AG04449 (cell line): ENCODE results near the gene SF3B5.
"Not testable (repeated sequence)": the region's sequence is repeated elsewhere in the genome, so short reads cannot be mapped to it uniquely, and the experiment has no call there.

ENCODE experiments used
- CTCF ChIA-PET: fragments of 350-600 bp; formaldehyde crosslinking; extraction: SDS; loops from one replicate; lab custom pipeline; 2021; ENCODE audit warnings: antibody characterized with exemption; lab: Yijun Ruan, JAX
- POLR2A ChIA-PET: fragments of 400-600, 350-600 bp; formaldehyde crosslinking; extraction: SDS; loops from one replicate; lab custom pipeline; 2020; ENCODE audit warnings: antibody characterized with exemption, inconsistent platforms; lab: Yijun Ruan, JAX
- DNase-seq: peaks from one replicate; pipeline ENCODE4 v3.0.0-alpha.2; 2010; ENCODE audit warnings: low read depth, low spot score
- H3K4me3 ChIP-seq: 2 replicates; pipeline ENCODE4 v1.5.1; 2011; ENCODE audit warnings: low read depth, mild to moderate bottlenecking, control low read depth, low read length
- TF ChIP-seq, protein P1 (sequence below): IDR thresholded peaks from one replicate; pipeline ENCODE4 v1.5.1; 2011; ENCODE audit warnings: mild to moderate bottlenecking, moderate library complexity, low read length, control low read depth, inconsistent platforms; ENCODE audit not compliant: insufficient read depth; ENCODE audit errors: missing control alignments

SF3B5 gene

DNA sequence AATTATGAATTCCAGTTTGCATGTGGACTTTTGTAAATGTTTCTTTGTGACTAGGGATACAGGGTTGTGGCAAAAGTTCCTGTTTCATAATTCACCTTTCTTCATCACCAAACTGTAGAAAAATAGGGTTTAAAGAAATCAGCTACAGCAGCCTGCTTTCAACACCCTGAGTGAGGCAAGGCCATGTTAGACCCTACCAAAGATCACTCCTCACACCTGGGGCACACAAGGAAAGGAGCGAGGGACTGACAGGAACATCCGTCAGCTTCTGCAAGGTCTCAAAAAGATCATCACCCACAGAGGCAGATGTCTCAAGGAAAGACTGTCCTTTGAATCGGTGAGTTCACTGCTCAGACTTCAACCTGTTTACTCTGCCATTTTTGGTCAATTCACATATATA, 44.4 kb upstream of the SF3B5 start:
- TF ChIP-seq, protein P1, sequence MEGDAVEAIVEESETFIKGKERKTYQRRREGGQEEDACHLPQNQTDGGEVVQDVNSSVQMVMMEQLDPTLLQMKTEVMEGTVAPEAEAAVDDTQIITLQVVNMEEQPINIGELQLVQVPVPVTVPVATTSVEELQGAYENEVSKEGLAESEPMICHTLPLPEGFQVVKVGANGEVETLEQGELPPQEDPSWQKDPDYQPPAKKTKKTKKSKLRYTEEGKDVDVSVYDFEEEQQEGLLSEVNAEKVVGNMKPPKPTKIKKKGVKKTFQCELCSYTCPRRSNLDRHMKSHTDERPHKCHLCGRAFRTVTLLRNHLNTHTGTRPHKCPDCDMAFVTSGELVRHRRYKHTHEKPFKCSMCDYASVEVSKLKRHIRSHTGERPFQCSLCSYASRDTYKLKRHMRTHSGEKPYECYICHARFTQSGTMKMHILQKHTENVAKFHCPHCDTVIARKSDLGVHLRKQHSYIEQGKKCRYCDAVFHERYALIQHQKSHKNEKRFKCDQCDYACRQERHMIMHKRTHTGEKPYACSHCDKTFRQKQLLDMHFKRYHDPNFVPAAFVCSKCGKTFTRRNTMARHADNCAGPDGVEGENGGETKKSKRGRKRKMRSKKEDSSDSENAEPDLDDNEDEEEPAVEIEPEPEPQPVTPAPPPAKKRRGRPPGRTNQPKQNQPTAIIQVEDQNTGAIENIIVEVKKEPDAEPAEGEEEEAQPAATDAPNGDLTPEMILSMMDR: no peak
- no peak overlapping the region for H3K4me3 ChIP-seq
- DNase-seq: no peak
- POLR2A ChIA-PET: no interaction called here
- CTCF ChIA-PET: no interaction called here

DNA sequence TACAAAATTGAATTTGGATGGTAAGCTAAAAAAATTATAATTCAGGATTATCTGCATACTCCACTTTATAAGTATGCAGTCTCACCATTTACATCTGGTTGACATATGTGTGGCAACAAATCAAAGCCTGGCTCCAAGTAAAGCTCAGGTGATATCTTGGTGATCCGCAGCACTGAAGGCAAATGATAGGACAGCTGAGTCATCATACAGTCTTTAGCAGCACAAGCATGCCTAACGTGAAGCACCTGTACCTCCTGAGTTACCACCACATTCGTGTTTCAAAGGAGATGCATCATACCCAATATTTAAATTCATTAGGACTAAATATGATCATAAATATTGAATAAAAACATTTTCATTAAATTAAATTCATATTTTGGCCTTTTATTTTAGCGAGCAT, 43.2 kb upstream of the SF3B5 start:
- no peak for DNase-seq
- POLR2A ChIA-PET: no interaction called here
- no peak overlapping the region for H3K4me3 ChIP-seq
- CTCF ChIA-PET: no interaction called here
- TF ChIP-seq, protein P1: no peak

DNA sequence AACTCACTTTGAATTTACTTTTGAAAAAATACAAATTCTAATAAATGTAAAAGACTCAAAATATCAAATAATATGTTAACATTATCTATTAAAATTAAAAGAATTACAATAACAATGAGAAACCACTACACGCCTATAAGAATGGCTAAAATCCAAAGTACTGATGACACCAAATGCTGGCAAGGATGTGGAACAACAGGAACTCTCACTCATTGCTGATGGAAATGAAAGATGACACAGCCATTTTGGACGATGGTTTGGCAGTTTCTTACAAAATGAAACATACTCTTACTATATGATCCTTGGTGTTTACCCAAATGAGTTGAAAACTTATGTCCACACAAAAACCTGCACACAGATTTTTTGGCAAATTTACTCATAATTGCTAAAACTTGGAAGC, 39.4 kb upstream of the SF3B5 start:
- H3K4me3 ChIP-seq: no peak overlapping the region
- ChIA-PET POLR2A (no interaction called here), CTCF (no interaction called here)
- TF ChIP-seq, protein P1: no peak
- DNase-seq: no peak

DNA sequence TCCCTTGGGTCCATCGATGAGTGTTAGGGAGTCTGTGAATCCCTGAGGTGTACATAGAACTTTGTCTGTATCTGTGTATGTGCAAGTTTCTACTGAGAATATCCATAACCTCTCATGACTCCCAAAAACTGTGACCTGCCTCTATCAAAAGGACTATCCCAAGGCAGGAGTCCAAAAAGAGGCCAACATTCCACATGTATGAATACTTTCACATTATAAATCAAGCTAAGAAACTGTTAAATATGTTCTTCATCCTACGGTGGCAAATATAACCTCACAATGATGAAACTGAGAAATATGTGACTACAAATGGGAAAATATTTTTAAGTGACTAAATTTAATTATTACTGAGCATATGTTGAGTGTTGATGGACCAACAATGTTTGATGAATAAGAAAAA, 38.8 kb upstream of the SF3B5 start:
- no peak for DNase-seq
- H3K4me3 ChIP-seq: no peak overlapping the region
- ChIA-PET CTCF (no interaction called here), POLR2A (no interaction called here)
- TF ChIP-seq, protein P1: no peak

DNA sequence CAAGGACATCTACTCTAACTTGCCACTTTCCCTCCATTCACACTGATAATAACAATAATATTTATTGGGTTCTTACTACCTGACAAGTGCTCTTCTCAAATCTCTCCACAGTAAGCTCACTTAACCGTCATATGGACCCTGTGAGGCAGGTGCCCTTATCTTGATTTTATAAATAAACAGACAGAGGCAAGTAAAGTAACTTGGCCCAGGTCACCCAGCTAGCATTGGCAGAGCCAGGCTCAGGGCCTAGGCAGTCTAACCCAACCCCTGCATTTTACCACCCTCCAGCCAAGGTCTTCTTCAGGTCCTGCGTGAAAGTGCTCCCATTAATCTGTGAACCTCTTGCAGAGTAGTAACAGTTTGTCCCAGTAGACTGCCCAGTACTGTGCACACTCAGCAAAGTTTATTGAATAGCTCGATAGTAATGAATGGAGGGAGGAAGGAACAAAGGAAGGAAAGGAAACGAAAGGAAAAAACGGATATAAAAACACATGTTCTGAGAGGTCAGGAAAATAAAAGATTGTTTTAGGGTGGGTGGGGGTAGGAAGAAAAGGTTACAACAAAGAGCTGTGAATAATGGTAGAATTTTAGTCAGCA, 38.0 kb upstream of the SF3B5 start:
- no peak overlapping the region for H3K4me3 ChIP-seq
- CTCF ChIA-PET: no interaction called here
- DNase-seq: no peak
- TF ChIP-seq, protein P1: no peak
- POLR2A ChIA-PET: interaction anchor here (0.7 kb wide), 1 partner anchor 131 kb away, joined by 3 read pairs; no protein-coding TSS in a partner anchor

DNA sequence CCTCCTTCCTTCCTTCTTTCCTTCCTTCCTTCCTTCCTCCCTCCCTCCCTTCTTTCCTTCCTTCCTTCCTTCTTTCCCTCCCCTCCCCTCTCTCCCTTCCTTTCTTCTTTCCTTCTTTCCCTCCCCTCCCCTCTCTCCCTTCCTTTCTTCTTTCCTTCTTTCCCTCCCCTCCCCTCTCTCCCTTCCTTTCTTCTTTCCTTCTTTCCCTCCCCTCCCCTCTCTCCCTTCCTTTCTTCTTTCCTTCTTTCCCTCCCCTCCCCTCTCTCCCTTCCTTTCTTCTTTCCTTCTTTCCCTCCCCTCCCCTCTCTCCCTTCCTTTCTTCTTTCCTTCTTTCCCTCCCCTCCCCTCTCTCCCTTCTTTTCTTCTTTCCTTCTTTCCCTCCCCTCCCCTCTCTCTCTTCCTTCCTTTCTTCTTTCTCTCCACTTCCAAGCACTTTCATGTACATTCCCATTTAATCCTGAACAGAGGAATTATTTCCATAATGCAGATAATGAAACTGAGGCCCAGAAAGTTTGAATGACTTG, 36.9 kb upstream of the SF3B5 start:
- CTCF ChIA-PET, H3K4me3 ChIP-seq, DNase-seq, POLR2A ChIA-PET: not testable (repeated sequence)

DNA sequence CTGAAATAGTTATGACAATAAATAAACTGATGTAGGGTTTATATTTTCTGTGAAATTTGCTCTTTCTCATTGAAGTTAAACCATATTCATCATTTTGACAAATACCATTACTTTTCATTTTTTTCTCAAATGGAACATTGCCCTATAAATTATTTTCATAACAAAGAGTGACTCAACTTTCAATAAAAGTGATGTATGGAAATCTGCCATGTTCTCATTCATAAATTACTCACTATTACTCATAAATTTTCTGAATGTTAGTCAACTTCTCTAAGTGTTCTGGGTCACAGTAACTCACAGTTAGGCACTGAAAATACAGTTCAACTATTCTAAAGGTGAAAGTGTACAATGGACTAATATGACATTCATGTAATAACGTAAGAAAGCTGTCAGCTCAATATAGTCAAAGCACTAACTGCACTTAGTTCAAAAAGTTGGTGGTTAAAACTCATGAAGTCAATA, 35.9 kb upstream of the SF3B5 start:
- DNase-seq: no peak
- ChIA-PET CTCF (no interaction called here), POLR2A (no interaction called here)
- H3K4me3 ChIP-seq: no peak overlapping the region
- TF ChIP-seq, protein P1: no peak
